B cell (primary cell): ENCODE data around the gene PDLIM1.

ENCODE experiments used
- CTCF ChIP-seq: fragments of 200-600 bp; IDR thresholded peaks from one replicate; pipeline ENCODE4 v1.8.0; 2022; ENCODE audit warnings: antibody characterized with exemption, mild to moderate bottlenecking
- EZH2 ChIP-seq: IDR thresholded peaks from 2 replicates; pipeline ENCODE4 v1.6.1; 2012; ENCODE audit warnings: borderline replicate concordance, low read depth, mild to moderate bottlenecking, moderate library complexity, low read length; ENCODE audit not compliant: insufficient read depth, poor library complexity, severe bottlenecking

- TF ChIP-seq CTCF (no peak), EZH2 (no peak)
These were observed 21.5 kb upstream of the PDLIM1 start for GRCh38 chr10:95312257-95312656.
